Lung (tissue), 12 donors: ENCODE data around the gene C17orf113. TPM values are rescaled to one million over a fixed set of nuclear protein-coding genes. Genes with fewer than 3 reads are reported as not detected.
A peak's percentile ranks its signal among the peaks of the same experiment; 100 is the strongest.
"Not testable (repeated sequence)": the region's sequence is repeated elsewhere in the genome, so short reads cannot be mapped to it uniquely, and the experiment has no call there.

Experiments used
- ATAC-seq: fragments of 200-7000 bp; cut with Tn5 transposase; one replicate; pipeline ENCODE4 v1.9.1; 2020; ENCODE audit warnings: moderate number of reproducible peaks; ENCODE audit not compliant: insufficient read depth, low FRiP score
- DNase-seq, 3 donors: peaks; one replicate each; pipeline ENCODE4 v3.0.0-alpha.2; 2013 to 2017
- H3K27ac ChIP-seq, 2 donors: one replicate each; pipeline ENCODE4 v1.5.1; 2013; ENCODE audit warnings: mild to moderate bottlenecking in 2 of 2, moderate library complexity in 2 of 2, control low read depth in 1 of 2, inconsistent platforms in 1 of 2, low read depth in 1 of 2, low read length in 1 of 2
- H3K27me3 ChIP-seq, 3 donors: one replicate each; pipeline ENCODE4 v1.5.1; 2013; ENCODE audit warnings: low read length in 2 of 3; ENCODE audit not compliant: control insufficient read depth in 3 of 3, insufficient read depth in 3 of 3
- H3K36me3 ChIP-seq, 4 donors: one replicate each; pipeline ENCODE4 v1.5.1; 2013; ENCODE audit warnings: low read length in 4 of 4, mild to moderate bottlenecking in 1 of 4, moderate library complexity in 1 of 4; ENCODE audit not compliant: control insufficient read depth in 4 of 4, insufficient read depth in 4 of 4
- H3K4me1 ChIP-seq, 5 donors: one replicate each; pipeline ENCODE4 v1.5.1; 2013; ENCODE audit warnings: low read length in 5 of 5, mild to moderate bottlenecking in 2 of 5, moderate library complexity in 1 of 5; ENCODE audit not compliant: control insufficient read depth in 5 of 5, insufficient read depth in 5 of 5
- H3K4me3 ChIP-seq: one replicate; pipeline ENCODE4 v1.5.1; 2013; ENCODE audit warnings: mild to moderate bottlenecking, control low read depth, moderate library complexity
- H3K9ac ChIP-seq, 2 donors: one replicate each; pipeline ENCODE4 v1.5.1; 2013; ENCODE audit warnings: low read length in 2 of 2, control low read depth in 1 of 2; ENCODE audit not compliant: insufficient read depth in 1 of 2
- H3K9me3 ChIP-seq, 4 donors: one replicate each; pipeline ENCODE4 v1.5.1; 2013; ENCODE audit warnings: low read length in 3 of 4, mild to moderate bottlenecking in 1 of 4, moderate library complexity in 1 of 4; ENCODE audit not compliant: control insufficient read depth in 4 of 4, insufficient read depth in 3 of 4
- CTCF ChIP-seq: IDR thresholded peaks from 2 replicates; pipeline ENCODE4 v1.5.1; 2012; ENCODE audit warnings: mild to moderate bottlenecking; ENCODE audit errors: control extremely low read depth, extremely low read depth
- WGBS, 2 donors: extraction: QIAGEN DNeasy Blood & Tissue Kit; methylation state at CpG; one replicate each; pipeline ENCODE4 v1.1.7; 2013; 5-methylcytosine and 5-hydroxymethylcytosine counted together
- polyA plus RNA-seq, 2 donors: library from polyadenylated mRNA; stranded (reverse); fragments of 200-250 nt; gene quantifications; one replicate each; pipeline ENCODE4 v1.2.1, GENCODE V29; 2013
- total RNA-seq, 2 donors: library from RNA; depleted of rRNA in 1 of 2; stranded (reverse); fragments of >200 nt in 1 of 2; gene quantifications; one replicate each; pipeline ENCODE4 v1.2.1, GENCODE V29; 2014 to 2021
- donor health status: control.
- donor health status: control.
- donor health status: Bipolar disorder and iron deficiency.
- donor health status: healthy.
- donor health status: DM: yes; HTN: yes; CAD: no.

The C17orf113 gene
- total and polyA plus RNA-seq, 4 donors, result 0.38 to 3.6 (median 1.2) TPM

DNA sequence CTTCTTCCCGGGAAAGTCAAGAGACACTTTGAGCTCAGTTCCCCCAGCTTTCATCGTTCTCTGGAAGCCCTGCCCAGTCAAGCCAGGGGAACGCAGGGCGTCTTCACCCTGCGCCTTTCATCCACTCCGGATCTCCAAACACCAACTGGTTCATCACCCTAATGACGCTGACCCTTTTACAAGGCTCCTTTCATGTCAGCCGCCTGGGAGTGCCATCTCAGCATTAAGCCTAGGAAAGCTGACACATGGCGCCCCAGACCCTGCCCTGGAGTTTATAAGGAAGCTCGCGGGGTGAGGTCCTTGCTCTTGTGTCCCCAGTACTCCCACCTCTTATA lies 32.6 kb downstream of the C17orf113 start:
- Histone ChIP-seq H3K4me3 (peak overlapping the region; percentile 98), H3K36me3 (peaks cover 0 to 14% (median 9%) of the 10 kb centered on the region in 4 donors), H3K9ac (peak overlapping the region; percentile 76 to 97), H3K27me3 (no peaks in the 10 kb centered on the region), H3K4me1 (peaks cover 0 to 30% (median 11%) of the 10 kb centered on the region in 5 donors), H3K9me3 (no peaks in the 10 kb centered on the region), H3K27ac (peak overlapping the region; percentile 78 to 92)
- DNase-seq (no peak), ATAC-seq (no peak)
- no peak for TF ChIP-seq CTCF
- WGBS, 2 donors, result 5% methylated on average over 11 of the region's 11 CpGs

DNA sequence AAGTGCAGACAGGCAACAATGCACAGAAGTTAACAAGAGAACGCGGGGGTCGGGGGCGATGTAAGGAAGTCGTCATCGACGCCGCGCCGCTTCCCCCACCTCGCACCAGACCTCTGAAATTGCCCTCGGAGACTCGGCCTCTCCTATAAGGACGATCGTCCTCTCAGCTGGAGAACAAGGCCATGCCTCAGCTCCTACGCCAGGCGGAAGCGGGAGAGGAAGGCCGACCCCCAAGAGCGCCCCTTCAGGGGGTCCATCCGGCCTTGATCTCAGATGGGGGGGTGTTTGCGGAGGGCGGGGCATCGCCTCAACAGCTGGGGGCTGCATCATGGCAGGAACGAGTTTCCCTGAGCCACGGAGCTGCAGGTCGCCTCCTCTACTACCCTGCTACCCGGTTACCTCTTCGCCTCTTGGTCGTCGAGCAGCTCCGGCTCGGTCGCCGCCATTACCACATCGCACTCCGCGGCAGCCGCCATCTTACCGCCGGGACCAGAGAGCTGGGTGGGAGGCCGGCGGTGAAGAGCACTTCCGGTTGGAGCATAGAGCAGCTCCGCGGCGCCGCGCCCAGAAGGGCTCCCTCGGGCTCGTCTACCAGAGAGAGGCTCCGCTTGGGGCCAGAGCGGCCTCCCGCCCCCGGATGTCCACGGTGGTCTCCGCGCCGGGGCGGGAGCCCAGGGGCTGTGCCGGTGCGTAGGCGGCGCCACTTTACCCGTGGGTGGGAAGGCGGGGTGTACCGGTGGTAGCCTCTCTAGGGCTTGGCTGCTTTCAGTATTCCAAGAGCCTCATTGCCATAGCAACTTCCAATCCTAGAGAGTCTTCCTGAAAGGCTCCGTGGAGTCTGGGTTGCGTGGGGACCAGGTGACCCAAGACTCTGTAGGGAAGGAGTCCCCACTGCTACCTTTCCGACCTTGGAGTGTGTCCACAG lies 33.2 kb downstream of the C17orf113 start, which contains the start of gene DNAJC7:
Gene DNAJC7 (minus strand): TSS at position 499 of the 925 bp plus-strand sequence. CDS start 23 bp downstream, at position 476.
- Histone ChIP-seq H3K9me3 (no peaks in the 10 kb centered on the region), H3K4me1 (peaks cover 0 to 30% (median 11%) of the 10 kb centered on the region in 5 donors), H3K27ac (peak within 1 kb of the TSS; percentile 78 to 92), H3K27me3 (no peaks in the 10 kb centered on the region), H3K4me3 (peak within 1 kb of the TSS; percentile 98), H3K36me3 (peaks cover 0 to 9% (median 4%) of the 10 kb centered on the region in 4 donors), H3K9ac (peak within 1 kb of the TSS; percentile 92 to 97)
- ATAC-seq (peak; percentile 94), DNase-seq (peak; percentile 95 to 97 (median 95))
- TF ChIP-seq CTCF, result no peak
- WGBS, 2 donors, result 1% methylated on average over 67 to 70 of the region's 70 CpGs

DNA sequence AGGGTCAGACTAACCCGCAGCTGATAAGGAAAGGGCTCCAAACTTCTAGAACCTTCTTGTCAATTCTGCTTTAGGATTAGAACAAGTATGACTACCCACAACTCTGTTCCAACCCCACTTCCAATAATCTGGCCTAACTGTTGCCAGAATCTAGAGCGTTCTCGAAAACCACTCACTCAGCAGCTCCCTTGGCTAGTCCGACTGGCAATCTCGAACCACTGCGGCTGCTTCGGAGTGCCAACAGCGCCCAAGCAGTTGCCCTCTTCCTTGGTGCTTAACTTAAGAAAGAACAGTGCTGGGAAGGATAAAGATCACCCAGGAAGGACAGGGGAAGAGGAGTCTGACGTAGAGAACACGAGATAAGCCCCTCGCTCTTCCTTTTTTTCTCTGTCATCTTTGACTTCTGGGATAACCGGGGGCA lies 34.0 kb downstream of the C17orf113 start:
- Histone ChIP-seq H3K27me3 (no peaks in the 10 kb centered on the region), H3K36me3 (peaks cover 0 to 9% (median 2%) of the 10 kb centered on the region in 4 donors), H3K27ac (peak overlapping the region; percentile 78 to 92), H3K4me1 (peaks cover 0 to 28% (median 11%) of the 10 kb centered on the region in 5 donors), H3K9ac (peak overlapping the region; percentile 92 to 97), H3K4me3 (peak overlapping the region; percentile 98), H3K9me3 (no peaks in the 10 kb centered on the region)
- no peak for ATAC-seq
- peak; percentile 42 to 51 (median 47) for DNase-seq
- TF ChIP-seq CTCF, result no peak
- WGBS, 2 donors, result 3 to 8% methylated on average over 12 of the region's 12 CpGs

GRCh38 chr17:42013740-42014139 lies 36.7 kb downstream of the C17orf113 start:
- DNase-seq, ATAC-seq, H3K4me3 ChIP-seq, H3K9me3 ChIP-seq, H3K36me3 ChIP-seq, H3K27ac ChIP-seq, H3K9ac ChIP-seq, H3K27me3 ChIP-seq: not testable (repeated sequence)
- H3K4me1 ChIP-seq, result peaks cover 0 to 27% (median 7%) of the 10 kb centered on the region in 5 donors
- 94 to 95% methylated on average over 12 of the region's 12 CpGs for WGBS, 2 donors

- H3K9me3 ChIP-seq, H3K9ac ChIP-seq, DNase-seq, ATAC-seq, H3K4me3 ChIP-seq, H3K36me3 ChIP-seq, H3K27me3 ChIP-seq, H3K27ac ChIP-seq: not testable (repeated sequence)
- peaks cover 0 to 27% (median 4%) of the 10 kb centered on the region in 5 donors for H3K4me1 ChIP-seq
- WGBS, 2 donors, result 84 to 93% methylated on average over 4 of the region's 4 CpGs
These were observed 38.0 kb downstream of the C17orf113 start for GRCh38 chr17:42012363-42012762.
